GM18861 (cell line): ENCODE results near the gene DLGAP1.
A peak's percentile ranks its signal among the peaks of the same experiment; 100 is the strongest.

Experiments
- ATAC-seq: cut with Tn5 transposase; IDR thresholded peaks from one replicate; pipeline ENCODE4 v1.9.1; 2021; ENCODE audit not compliant: unreplicated experiment

Gene DLGAP1

DNA sequence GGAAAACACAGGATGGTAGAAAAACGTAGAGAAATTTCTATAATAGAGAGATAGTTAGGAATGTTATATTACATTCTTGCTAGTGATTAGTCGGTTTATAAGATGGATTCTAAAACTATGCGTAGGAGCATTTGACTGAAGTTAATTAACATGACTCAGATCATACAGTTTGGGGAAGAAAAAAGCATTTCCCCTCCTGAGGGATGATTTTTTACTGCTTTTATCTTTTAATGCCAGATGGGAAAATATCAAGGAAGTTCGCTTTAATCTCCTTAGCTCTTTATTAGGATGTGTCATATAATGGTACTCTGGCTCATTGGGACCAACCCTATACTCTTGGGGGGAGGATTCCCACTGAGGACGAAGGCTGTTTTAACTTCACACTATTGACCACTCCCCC, 503.1 kb downstream of the DLGAP1 start:
- ATAC-seq: no peak

DNA sequence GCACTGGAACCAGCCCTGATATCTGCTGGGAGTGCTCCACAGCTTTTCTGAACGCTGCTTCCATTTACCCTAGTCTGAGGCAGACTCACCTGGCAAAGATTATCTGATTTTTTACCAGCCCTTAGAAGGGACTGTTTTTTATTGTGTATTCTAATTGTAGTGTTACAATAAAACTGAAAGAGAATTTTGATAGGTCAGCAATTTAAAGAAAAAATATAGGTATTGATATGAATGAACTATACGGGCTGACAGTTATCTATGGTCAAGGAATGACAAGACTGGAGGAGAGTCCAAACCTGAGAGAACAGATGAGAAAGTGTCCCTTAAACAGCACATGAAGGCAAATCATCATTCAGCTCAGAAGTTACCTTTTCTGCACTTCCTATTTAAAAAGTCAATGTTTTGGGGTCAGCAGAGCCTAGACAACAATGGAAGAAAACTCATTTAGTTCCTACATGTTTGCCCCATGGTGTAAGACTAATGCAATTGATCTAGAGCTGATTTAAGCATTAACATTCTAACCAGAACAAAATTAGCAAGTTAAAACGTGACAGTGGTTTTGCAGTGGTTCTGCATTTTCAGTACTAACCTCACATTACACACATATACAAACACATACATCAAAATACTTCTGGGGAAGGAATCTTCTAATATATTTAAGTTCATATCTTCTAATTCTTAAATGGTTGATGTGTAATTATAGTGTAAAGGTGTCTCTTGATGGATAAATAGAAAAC, 504.3 kb downstream of the DLGAP1 start:
- no peak for ATAC-seq

DNA sequence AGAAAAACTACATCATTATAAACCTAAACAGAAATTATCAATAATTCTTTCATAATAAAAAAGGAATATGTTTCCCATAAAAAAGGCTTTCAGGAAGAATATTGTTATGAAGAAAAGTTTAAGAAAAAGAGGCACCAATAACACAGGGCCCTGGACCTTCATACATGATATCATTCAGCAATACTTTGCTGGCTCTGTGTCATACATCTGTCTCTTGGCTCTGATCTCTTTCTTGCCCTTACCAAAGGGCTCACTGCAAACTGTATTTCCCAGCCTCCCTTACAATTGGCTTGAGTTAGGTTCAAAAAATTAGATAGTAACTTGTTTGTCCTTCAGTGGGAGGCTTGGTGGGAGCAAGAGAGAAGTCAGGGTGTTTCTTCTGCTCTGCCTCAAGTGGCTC, 506.1 kb downstream of the DLGAP1 start:
- ATAC-seq: no peak

DNA sequence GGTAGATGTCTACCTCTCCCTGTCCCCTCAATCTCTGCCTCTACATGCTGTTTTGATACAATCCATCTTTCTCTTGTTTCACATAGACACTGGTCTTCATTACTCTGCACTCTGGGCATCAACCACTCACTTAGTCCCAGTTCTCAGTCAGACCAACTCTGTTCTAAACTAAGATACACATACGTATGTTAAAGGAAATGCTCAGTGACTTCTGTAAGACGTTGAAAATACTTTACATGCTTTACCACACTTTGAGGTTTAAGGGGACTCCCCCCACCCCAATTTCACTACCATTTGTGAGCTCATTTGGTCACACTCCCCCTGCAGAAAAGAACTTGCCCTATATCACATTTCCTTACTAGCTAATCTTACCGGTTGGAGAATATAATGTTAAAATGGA, 507.7 kb downstream of the DLGAP1 start:
- no peak for ATAC-seq

DNA sequence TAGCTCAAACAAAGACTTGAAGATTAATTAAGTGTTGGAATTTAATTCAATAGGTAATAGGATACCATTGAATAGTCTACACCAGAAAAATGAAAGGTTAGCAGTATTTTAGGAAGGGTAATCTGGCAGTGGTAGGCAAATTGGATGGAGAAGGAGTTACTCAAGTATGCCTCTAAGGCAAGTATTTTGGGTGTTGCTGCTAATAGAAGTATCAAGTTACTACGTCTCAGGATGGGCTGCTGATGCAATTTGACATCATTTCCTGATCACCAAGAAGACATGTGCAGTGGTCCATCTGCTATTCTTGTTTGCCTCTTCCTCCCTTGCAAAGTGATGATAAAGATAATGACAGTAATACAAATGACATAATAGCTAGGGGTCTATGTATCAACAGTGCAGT, 519.8 kb downstream of the DLGAP1 start:
- no peak for ATAC-seq

DNA sequence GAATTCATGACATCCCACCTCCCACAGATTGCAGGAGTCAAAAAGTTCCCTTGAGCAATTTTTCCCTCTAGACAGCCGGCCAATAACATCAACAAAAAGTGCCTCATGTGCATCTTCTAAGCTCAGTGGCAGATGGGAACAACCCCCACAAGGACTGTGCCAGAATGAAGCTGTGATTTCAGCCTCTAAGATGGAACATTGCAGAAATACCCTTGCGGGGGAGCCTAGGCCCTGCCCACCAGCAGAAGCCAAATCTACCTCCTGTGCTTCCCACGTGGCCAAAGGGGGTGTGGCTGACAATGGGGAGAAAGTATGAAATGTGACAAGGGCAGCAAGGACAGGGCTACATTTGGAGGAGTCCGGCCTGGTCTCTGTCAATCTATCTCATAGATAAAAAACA, 522.8 kb downstream of the DLGAP1 start:
- ATAC-seq: no peak

DNA sequence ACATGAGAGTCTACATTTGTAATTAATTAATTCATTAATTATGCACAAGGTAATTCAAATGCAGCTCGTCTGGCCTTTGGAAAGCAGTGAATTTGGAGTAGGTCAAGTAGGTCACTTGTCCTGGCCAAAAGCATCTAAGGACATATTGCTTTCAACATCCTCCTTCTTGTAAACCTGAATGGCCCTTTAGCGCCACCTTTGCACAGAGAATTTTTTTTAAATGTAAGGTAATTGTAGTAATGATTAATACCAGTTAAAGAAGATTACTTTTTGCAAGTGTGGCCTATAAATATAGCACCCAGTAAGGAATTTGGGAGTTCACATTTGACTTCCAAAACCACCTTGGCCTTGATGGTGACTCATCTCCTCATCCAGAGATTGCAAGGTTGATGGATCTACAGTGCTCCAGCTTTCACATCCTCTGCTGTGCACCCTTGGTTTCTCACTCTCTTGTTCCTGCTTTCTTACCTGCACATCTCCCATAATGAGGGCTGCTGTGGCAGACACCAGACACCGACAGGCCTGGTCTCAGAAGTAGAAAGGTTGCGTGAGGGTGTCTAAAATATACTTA, 523.5 kb downstream of the DLGAP1 start:
- no peak for ATAC-seq

DNA sequence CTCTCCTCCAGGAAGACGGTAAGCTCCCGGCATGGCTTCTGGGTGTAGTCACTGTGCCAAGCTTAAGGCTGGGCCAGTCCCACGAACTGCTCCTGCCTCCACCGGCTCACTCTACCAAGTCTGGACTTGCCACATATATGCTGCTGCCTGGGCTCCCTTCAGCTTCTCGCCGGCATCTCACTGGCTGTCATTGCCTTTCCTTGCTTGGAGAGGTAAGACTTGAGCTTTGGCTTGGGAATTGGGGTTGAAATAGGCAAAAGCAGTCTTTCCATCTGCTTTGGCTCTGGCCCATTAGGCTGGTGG, 524.1 kb downstream of the DLGAP1 start:
- no peak for ATAC-seq

DNA sequence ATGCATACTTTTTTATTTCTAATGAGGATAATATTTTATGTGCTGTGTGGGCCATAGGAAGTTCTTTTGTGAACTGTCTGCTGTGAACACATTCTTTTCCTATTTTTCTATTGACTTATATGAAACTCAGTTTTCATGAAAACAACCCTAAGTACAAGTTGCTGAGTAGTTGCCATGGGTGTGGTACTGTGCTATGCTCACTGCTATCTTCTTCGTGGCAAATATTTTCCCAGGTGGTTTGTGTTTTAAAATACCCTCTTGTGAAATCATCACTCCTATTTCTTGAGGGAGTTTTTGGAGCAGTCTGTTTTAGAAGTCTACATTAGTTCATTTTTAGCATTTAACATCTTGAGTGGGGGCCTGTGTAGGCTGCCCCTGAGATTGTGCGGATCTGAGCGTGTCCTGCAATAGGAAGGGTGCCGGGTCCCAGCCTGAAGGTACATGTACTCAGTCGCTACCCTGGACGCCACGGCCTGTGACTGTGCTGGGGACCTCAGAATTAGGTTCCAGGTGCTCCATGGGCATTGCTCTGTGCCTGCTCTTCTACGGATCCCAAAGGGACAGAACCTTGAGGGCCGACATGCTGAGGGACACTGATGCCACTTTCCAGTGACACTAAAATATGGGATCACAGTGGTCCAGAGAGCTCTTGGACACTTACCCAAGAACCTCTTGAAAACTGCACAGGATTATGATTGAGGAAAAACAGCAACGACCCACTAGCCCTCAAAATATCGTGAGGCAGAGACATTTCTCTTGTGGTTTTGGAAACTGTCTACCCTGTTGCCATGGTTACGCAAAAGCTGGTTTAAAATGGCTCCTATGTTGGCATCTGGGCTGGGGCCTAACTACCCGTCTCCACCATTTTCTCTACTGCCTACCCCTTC, 524.7 kb downstream of the DLGAP1 start:
- ATAC-seq: no peak

DNA sequence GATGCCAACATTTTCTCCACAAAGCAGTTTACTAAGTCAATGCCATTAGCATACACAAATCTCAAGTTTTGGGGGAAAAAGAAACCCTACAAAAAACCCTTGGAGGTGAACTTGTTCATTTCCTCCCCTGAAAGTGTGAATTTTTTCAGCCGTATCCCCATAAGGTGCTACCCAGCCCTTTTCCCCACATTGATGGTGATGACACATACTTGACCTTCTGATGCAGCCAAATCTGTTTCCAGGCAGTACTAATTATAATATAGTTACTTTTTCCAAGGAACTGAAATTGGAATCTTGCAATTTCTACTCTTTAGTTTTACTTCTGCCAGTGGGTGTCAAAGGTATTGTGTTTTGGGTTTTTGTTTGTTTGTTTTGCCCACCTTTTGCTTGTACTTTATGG, 530.7 kb downstream of the DLGAP1 start:
- ATAC-seq: no peak

DNA sequence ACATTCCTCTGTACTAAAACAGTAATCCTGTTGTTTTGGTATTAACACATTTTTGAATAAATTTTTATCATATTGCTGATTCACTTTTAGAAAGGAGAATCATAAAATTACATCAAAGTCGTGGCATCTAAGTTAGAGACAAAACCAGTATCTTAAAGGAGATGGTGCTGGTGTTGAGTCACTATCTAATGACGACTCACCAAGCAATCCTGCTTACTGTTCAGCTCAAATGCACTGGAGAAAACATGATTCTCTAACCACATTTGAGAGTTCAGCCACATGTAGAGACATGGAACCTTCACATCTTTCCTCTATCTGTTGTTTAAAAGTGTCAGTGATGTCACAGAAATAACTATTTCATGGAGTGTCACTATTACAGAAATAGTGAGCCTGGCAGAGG, 531.4 kb downstream of the DLGAP1 start:
- no peak for ATAC-seq

DNA sequence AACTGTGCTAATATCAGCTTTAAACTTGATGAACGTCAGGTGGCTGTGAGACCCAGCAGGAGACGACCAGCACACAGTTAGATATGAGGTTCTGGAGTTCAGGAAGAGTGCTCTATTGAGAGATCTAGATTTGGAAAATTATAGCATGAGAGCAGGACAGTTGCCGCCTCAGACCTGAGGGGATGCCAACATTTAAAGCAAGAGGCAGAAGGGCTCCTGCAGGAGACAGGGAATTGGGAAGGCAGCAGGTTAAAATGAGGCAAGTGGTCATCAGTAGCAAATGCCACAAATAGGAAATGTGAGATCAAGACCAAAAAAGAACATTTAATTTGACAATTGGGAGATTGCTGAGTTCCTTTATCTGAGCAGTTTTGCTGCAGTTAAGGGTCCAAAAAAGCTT, 533.3 kb downstream of the DLGAP1 start:
- no peak for ATAC-seq

DNA sequence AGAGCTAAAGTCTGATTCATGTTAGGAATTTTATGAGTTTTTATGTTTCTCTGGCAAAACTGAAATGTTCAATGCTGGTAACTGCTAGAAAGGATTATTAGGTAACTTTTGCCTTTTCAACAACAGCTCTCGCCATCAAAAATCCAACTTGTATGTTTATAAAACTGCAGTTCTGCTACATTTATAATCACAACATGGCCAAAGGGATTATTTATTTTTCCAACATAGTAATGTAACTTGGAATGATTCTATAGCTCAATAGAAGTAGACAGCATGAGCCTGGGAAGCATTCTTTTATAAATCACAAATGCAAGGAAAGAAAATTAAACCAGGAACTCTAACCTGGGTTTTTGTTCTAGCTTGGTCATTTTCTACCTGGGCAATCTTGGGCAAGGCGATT, 534.3 kb downstream of the DLGAP1 start:
- no peak for ATAC-seq

DNA sequence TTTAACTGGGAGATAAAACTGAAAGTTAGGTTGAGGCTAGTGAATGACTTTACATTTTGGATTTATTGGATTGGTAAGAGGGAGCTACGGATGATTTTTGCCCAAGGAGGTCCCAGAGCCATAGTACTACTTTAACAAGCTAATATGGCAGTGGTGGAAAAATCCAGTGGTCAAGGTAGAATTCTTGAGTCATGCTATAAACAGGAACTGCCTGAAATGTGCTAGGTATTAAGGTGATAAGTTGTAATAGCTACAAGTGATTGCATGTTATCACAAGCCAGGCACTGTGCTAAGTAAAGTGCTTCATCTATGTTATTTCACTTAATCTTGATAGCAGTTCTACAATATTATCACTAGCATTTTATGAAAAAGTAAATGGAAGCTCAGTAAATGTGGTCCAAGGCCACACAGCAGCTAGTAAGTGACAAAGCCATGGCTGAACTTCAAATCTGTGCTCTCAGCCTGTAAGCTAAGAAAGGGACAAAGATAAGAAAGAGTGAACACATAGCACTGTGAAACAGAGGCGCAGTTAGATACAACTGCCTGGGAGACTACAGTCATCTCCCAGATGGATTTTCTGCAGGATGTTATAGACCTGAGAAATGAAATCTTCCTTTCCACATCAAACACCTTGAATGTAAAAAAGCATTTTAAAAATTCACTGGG, 535.6 kb downstream of the DLGAP1 start:
- no peak for ATAC-seq

DNA sequence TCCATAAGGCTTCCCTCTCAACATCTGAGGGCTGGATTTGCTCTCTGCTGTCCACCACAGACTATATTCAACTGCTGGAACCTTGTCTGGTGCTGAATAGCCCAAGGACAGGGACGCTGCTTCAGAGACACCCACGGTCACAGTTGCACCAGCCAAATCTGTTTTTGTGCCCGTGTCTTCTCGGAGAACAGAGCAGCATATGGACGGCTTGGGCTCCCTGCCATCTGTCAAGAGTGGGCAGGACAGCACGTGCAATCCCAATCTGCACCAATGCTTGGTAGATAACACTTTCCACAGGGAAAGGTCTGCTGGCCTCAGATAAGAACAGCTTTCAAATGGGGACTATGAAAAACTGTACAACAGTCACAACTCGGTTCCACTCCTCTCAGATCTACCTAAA, 539.0 kb downstream of the DLGAP1 start:
- ATAC-seq: no peak

DNA sequence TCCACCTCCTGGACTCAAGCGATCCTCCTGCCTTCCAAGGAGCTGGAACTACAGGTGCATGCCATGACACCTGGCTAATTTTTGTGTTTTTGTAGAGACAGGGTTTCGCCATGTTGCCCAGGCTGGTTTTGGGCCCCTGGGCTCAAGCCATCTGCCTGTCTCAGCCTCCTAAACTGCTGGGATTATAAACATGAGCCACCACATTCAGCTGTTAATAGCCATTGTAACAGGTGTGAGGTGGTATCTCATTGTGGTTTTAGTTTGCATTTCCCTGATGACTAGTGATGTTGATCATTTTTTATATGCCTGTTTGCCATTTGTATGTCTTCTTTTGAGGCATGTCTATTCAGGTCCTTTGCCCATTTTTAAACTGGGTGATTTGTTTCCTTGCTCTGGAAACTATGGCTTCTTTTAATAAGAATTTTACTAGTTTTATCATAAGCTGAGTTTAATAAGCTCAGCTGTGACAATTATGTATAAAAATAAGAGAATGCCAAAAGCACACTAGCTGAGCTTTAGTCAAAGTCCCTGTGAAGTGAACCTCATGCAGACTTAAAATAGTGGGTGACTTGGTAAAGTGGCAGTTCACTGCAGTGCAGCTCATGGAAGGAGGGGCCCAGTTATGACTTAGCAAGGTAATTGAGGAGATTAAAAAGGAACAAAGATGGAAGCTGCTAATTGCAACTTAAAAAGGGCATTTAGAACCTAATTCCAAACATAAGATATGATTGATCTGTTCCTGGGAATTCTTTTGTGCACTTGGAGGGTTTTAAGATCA, 540.1 kb downstream of the DLGAP1 start:
- peak; percentile 48 for ATAC-seq

DNA sequence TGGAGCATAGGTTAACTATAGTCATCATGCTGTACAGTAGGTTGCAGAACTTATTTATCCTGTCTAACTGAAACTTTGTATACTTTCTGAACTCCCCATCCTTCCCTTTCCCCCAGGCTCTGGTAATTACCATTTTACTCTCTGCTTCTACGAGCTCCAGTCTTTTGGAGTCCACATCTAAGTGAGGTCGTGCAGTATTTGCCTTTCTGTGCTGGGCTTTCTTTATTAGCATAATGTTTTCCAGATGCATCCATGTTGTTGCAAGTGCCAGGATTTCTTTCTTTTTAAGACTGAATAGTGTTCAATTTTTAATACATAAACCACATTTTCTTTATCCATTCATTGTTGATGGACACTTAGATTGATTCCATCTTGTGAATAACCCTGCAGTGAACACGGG, 541.0 kb downstream of the DLGAP1 start:
- ATAC-seq: no peak

DNA sequence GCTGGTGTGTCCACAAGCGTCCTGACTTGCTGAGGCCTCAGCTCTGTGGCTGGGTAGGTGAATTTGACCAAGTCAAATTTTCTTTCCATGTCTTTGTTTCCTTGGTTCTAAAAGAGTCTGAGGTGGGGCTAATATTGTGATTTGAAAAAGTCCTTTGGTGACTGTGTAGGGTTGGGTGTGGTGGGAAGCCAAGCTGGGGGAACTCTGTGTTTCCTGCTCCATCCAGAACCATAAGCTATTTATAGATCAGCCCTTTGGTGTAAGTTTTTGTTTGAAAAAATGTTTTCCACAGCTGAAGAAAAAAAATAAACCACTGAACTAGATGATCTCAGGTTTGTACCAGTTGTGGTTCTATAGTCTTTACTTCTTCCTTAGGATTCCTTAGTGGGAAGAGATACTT, 542.4 kb downstream of the DLGAP1 start:
- ATAC-seq: no peak

DNA sequence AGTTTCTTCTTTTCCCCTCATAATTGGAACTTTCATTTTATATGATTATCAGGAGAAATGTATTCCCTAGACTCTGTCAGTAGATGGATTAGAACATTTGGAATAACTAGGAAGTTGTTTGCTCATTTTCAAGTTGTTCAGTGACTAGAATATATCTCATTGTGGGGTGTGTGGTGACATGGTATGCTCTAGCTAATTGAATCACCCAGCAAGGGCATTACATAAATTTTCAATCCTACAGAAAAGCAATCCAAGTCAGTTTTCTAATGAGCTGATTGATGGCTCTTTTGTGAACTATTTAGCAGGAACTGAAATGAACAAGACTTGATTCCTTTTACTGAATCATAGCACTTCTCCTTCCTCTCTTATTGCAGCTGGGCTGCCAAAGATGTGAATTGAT, 543.7 kb downstream of the DLGAP1 start:
- ATAC-seq: no peak

DNA sequence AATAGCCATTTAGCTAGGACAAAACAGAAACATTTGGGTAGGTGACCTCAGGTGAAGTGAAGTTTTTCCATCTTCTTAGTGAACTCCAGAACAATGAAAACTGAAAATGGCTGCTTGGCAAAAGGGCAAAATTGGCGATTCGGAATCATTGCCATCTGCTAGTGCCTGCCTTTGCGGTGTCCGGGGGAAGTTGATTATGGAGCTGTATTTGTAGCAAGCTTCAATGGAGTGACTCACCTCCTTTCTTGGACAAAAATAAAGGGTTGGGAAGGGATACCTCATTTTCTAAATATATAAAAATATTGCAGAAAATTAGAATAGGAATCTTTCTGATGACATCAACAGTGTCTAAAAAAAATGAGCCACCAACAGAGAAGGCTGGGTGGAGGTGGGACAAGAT, 544.6 kb downstream of the DLGAP1 start:
- no peak for ATAC-seq

DNA sequence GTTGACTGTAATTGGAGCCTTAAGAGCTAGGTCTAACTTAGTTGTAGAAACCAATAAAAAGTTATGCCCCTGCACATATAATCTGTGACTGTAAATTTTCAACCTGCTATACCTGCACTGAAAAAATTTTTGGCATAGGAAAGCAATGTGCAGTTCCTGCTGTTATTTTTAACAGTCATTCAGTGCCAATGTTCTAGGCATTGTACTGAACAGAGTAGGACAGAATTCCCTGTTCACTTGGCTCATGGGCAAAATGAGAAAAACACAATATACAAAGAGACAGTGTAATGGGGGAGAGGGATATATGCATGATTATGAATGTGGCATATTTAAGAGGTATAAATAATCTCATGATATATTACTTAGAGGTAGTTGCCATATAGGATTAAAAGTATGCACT, 547.2 kb downstream of the DLGAP1 start:
- ATAC-seq: no peak
